Muscle of back (tissue), 11 donors: ENCODE measurements around the gene DDTL. TPM values are rescaled to one million over a fixed set of nuclear protein-coding genes. Genes with fewer than 3 reads are reported as not detected.
"Not testable (repeated sequence)": the region's sequence is repeated elsewhere in the genome, so short reads cannot be mapped to it uniquely, and the experiment has no call there.

Source experiments
- DNase-seq, 3 donors: peaks; one replicate each; pipeline versions ENCODE4 v3.0.0 to v3.0.0-alpha.2; 2013
- polyA plus RNA-seq, 10 donors: library from polyadenylated mRNA; unstranded; fragments of 120-200 nt; gene quantifications; one replicate each; pipeline ENCODE4 v1.2.1, GENCODE V29; 2013; ENCODE audit not compliant: insufficient read length in 10 of 10

DDTL gene
- polyA plus RNA-seq, 10 donors, result 2.0 to 6.7 (median 3.1) TPM

- DNase-seq, result not testable (repeated sequence)
Measured at GRCh38 chr22:23966094-23966493, 594 bp upstream of the DDTL start.

- DNase-seq, result no peak
Measured at GRCh38 chr22:23969071-23969470, 2.4 kb downstream of the DDTL start.

GRCh38 chr22:23970201-23970641, 3.5 kb downstream of the DDTL start:
- DNase-seq, result no peak

- DNase-seq, result no peak
Measured at GRCh38 chr22:23970816-23971486, 4.3 kb downstream of the DDTL start.

GRCh38 chr22:23971927-23972326, 5.2 kb downstream of the DDTL start:
- DNase-seq, result not testable (repeated sequence)

GRCh38 chr22:23974345-23974744, 7.7 kb downstream of the DDTL start, which contains the start of gene DDT:
Gene DDT, minus strand, starts transcription at chr22:23974441. Its CDS starts 27 bp downstream, at chr22:23974414.
- DNase-seq, result not testable (repeated sequence)

- DNase-seq, result not testable (repeated sequence)
Measured at GRCh38 chr22:23974836-23975352, 8.2 kb downstream of the DDTL start.

- DNase-seq, result not testable (repeated sequence)
Measured at GRCh38 chr22:23977304-23977703, 10.6 kb downstream of the DDTL start.

GRCh38 chr22:23979557-23980240, 13.0 kb downstream of the DDTL start, which contains the start of gene GSTT2:
Gene GSTT2, plus strand, starts transcription at chr22:23980134.
- not testable (repeated sequence) for DNase-seq

GRCh38 chr22:23980567-23980966, 13.9 kb downstream of the DDTL start:
- DNase-seq, result not testable (repeated sequence)

GRCh38 chr22:23984430-23984829, 17.7 kb downstream of the DDTL start:
- DNase-seq, result peak in 1 of 3 donors; percentile 34

- not testable (repeated sequence) for DNase-seq
Measured at GRCh38 chr22:23986089-23986488, 19.4 kb downstream of the DDTL start.

- not testable (repeated sequence) for DNase-seq
Measured at GRCh38 chr22:23986538-23987178, 20.0 kb downstream of the DDTL start.

- not testable (repeated sequence) for DNase-seq
Measured at GRCh38 chr22:23989583-23990244, 23.0 kb downstream of the DDTL start.

- DNase-seq, result not testable (repeated sequence)
Measured at GRCh38 chr22:23993080-23993479, 26.4 kb downstream of the DDTL start.

- DNase-seq, result not testable (repeated sequence)
Measured at GRCh38 chr22:23993581-23994177, 27.0 kb downstream of the DDTL start.

GRCh38 chr22:23997092-23997491, 30.4 kb downstream of the DDTL start:
- DNase-seq, result no peak

GRCh38 chr22:23999779-24000178, 33.1 kb downstream of the DDTL start:
- DNase-seq, result not testable (repeated sequence)

- no peak for DNase-seq
Measured at GRCh38 chr22:24001314-24001713, 34.6 kb downstream of the DDTL start.

- no peak for DNase-seq
Measured at GRCh38 chr22:24002272-24002671, 35.6 kb downstream of the DDTL start.

GRCh38 chr22:24002851-24003250, 36.2 kb downstream of the DDTL start:
- DNase-seq, result no peak
